GM18873 (cell line): ENCODE measurements around the gene MTPN.

Experiments
- ATAC-seq: cut with Tn5 transposase; IDR thresholded peaks from one replicate; pipeline ENCODE4 v1.9.1; 2021; ENCODE audit warnings: mild to moderate bottlenecking, moderate library complexity, moderate number of reproducible peaks; ENCODE audit not compliant: unreplicated experiment, low FRiP score

The MTPN gene

DNA sequence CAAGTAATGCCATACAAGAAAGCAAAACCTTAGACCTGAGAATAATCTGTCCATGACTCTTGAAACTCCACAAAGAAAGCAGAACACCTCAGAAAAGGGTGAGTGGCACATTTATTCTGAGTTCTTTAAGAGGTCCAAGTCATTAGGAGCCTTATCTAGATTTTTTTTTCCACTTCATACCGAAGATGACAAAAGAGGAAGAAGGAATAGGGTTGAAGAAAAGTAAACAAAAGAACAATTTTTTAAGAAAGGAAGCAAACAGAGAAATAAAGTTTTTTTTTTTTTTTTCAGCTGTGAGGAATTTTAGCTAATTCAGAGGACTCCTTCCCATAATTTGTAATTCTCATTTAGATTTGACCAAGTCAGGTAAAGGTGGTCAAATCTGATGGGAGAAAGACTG is 13.1 kb upstream of the MTPN start:
- ATAC-seq: no peak

DNA sequence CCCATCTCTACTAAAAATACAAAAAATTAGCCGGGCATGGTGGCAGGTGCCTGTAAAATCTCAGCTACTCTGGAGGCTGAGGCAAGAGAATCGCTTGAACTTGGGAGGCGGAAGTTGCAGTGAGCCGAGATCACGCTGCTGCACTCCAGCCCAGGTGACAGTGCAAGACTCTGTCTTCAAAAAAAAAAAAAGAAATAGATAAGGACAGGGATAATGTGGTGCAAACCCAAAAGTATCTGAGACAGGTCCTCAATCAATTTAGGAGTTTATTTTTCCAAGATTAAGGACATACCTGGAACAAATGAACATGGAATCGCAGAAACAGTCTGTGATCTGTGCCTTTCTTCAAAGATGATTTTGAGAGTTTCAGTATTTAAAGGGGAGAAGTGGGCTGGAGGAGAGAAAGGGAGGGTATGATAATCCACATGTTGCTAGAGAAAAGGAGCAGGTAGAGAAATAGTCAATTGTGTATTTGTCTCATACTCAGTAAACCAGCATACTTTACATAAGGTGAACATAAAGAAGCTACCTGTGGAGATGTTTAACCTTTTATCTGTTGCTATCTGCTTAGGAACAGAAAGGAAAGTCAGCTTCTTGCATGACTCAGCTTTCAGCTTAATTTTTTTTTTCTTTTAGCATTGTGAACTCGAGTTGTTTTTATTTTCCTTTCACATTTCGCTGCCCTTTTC is 4.9 kb upstream of the MTPN start:
- ATAC-seq: no peak

GRCh38 chr7:135980665-135981180 is 3.6 kb upstream of the MTPN start:
- peak; percentile 80 for ATAC-seq

- no peak for ATAC-seq
Measured at GRCh38 chr7:135980012-135980551, 2.9 kb upstream of the MTPN start.

GRCh38 chr7:135979471-135980011 is 2.4 kb upstream of the MTPN start:
- ATAC-seq: no peak

GRCh38 chr7:135978624-135979023 is 1.5 kb upstream of the MTPN start:
- no peak for ATAC-seq

DNA sequence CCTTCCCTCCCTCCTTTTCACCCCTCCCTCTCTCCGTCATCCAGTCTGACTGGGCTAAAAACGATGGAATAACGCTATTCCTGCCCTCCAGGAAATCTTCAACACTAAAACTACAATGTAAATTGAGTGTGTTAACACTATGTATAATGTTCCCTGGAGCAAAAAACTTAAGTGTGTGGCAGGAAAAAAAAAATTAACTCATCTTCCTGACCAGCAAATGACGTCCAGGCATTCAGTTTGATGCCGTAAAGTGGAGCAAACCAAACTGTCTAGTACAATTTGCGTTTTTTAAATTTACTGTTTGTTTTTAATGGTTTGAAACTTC is 545 bp upstream of the MTPN start:
- no peak for ATAC-seq

DNA sequence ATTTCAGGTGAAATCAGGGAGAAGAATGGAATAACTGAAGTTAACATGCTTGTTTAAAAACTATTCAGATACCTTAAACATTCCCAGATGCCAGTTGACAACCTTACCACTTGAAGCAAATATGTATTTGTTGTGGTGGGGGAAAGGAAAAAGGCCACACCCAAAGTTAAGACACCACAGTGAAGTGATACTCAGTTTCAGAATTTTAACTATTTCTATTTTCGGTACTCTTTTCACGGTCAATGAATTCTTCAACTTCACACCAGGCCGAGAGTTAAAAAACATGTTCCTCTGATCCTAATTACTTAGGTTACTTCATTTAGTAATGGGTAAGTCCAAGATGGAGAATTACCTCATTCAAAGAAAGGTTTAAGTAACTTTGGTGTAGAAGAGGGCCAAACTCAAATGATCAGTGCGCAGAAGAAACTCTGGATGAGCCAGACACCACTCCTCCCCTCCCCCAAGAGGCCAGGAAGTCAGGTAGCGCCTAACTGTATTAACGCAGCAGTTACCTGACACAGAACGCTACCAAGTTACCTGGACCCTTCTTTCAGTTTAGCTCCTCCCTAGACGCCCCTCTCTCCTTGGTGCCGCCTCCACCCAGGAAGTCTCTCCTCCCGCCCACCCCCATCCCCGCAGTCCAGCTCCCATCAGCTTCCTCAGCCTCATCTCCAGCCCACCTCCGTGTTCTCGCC is 700 bp downstream of the MTPN start:
- no peak for ATAC-seq

DNA sequence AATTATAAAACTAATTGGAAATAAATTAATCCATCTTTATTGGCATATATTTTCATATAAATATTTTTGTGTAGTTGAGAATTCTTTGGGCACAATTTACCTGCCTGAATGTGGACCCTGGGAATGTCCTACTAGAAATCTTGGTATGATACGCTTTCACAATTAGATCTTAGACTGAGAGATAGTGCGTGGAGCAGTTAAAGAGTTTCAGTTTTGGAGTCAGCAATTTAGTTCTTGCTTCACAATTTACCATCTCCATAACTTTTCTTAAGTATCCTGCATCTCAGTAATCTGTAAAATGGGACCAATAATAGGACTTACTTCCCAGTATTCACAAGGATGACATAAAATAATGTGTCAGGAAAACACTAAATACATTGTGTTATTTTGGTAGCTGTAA is 2.0 kb downstream of the MTPN start:
- ATAC-seq: no peak

GRCh38 chr7:135974667-135975066 is 2.5 kb downstream of the MTPN start:
- ATAC-seq: no peak

DNA sequence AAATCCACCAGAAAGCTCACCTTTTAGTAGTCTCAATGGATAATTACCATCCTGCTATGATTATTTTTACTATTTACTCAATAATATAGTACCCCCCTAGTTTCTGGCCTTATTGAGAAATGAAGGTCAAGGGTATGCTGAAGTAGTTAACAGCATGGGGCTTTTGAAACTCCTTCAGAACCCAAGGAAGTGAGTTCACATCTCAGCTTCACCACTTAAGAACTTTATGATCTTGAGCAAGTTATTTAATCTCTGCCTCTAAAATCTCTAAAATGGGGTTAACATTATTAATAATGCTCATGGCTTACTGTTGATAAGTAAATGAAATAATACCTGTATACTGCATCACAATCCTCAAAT is 5.8 kb downstream of the MTPN start:
- no peak for ATAC-seq

DNA sequence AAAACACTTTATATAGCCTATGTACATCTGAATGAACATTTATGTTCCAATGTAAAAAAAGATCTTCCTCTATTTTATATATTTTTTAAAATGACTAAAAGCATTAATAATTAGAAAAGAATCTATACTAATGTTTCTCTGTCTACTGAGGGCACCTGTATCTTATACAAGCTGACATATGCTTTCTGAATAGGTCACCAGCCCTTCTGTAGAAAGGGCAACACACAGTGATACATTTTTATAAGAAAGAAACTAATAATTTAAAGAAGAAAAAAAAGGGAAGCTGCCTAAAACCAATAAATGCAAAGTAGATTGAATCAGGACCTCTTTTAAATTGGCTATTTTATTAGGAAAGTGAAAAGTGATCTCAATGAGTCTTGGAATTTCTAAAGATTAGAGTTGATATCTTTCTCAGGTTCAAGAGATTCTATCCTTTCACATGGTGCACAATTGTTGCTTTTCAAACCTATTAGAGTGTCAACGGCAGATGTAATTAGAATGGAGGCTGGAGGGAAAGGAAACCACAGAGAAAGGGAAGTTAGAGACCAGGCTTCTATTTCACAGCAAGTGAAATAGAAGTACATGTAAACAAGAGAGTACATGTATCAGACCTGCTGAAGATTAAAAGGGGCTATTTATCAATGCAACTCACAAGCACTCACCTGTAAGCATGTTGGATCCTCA is 6.3 kb downstream of the MTPN start:
- ATAC-seq: peak; percentile 72

- ATAC-seq: no peak
Measured at GRCh38 chr7:135970045-135970444, 7.1 kb downstream of the MTPN start.

GRCh38 chr7:135966341-135967043 is 10.7 kb downstream of the MTPN start:
- ATAC-seq: no peak

- peak; percentile 39 for ATAC-seq
Measured at GRCh38 chr7:135965602-135966001, 11.6 kb downstream of the MTPN start.

DNA sequence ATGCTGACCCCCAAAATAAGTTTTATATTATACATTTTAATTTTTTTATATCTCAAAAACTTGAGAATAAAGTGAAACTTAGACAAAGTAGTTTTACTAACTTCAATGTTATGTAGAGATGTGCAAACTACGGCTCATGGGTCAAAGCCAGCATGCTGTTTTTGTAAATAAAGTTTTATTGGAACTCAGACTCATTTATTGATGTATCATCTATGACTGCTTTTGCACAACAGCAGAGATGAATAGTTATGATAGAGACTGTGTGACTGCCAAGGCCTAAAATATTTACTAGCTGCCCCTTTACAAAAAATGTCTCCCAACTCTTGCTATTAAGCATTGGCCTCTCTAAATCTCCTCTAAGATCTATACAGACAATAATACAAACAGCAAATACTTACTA is 12.4 kb downstream of the MTPN start:
- no peak for ATAC-seq

GRCh38 chr7:135964274-135964673 is 12.9 kb downstream of the MTPN start:
- no peak for ATAC-seq

DNA sequence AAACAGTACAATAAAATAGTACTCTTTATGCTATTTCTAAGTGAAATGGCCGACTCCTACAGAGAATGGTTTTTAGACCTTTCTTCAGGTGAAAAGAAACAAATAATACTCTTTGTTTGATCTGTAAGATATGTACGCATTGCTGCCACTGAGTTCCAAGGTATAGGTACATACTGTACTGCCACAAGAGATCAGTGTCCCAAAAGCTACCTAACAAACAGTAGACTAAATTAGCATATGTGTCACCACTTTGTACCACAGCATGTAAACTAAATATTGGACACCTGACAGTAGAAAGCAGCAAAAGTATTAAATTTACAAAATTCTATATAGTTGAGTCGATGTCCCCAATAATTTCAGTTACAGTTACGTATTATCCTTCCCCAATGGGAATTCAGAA is 14.4 kb downstream of the MTPN start:
- ATAC-seq: no peak

- no peak for ATAC-seq
Measured at GRCh38 chr7:135960709-135961451, 16.3 kb downstream of the MTPN start.
